SK-N-SH treated with all-trans-retinoic acid at 6 μM for 48 hours (cell line): Measurements from ENCODE around the gene TMEM144.

ENCODE experiments used
- ATAC-seq: fragments of 200-7000 bp; cut with Tn5 transposase; 3 replicates; pipeline ENCODE4 v1.9.1; 2020; ENCODE audit warnings: mild to moderate bottlenecking, moderate library complexity
- ARNTL ChIP-seq: fragments of 450-650 bp; formaldehyde crosslinking; IDR thresholded peaks from 2 replicates; pipeline ENCODE4 v1.5.0; 2020; ENCODE audit warnings: low read depth, mild to moderate bottlenecking, moderate library complexity, borderline replicate concordance
- BACH2 ChIP-seq: fragments of 250-450 bp; sonication (Bioruptor Pico); IDR thresholded peaks from 2 replicates; pipeline ENCODE4 v1.9.0; 2021; ENCODE audit warnings: mild to moderate bottlenecking, borderline replicate concordance
- CSDC2 ChIP-seq: fragments of 250-450 bp; sonication (Bioruptor Pico); IDR thresholded peaks from 2 replicates; pipeline ENCODE4 v1.5.0; 2020; ENCODE audit warnings: mild to moderate bottlenecking, moderate library complexity
- CSRNP3 ChIP-seq: fragments of 250-450 bp; sonication (Bioruptor Pico); IDR thresholded peaks from 2 replicates; pipeline ENCODE4 v1.5.1; 2021; ENCODE audit warnings: mild to moderate bottlenecking, moderate library complexity
- GLIS3 ChIP-seq: fragments of 250-450 bp; sonication (Bioruptor Pico); IDR thresholded peaks from 2 replicates; pipeline ENCODE4 v1.5.0; 2020; ENCODE audit warnings: mild to moderate bottlenecking, moderate library complexity
- ISL1 ChIP-seq: fragments of 250-450 bp; sonication (Bioruptor Pico); IDR thresholded peaks from 2 replicates; pipeline ENCODE4 v2.1.2; 2022; ENCODE audit warnings: mild to moderate bottlenecking, moderate library complexity
- OSR1 ChIP-seq: fragments of 250-450 bp; sonication (Bioruptor Pico); IDR thresholded peaks from 2 replicates; pipeline ENCODE4 v1.8.0; 2022; ENCODE audit warnings: moderate library complexity, mild to moderate bottlenecking, inconsistent platforms
- PPARA ChIP-seq: fragments of 250-450 bp; sonication (Bioruptor Pico); IDR thresholded peaks from 2 replicates; pipeline ENCODE4 v1.5.0; 2020; ENCODE audit warnings: mild to moderate bottlenecking, borderline replicate concordance
- RARB ChIP-seq: fragments of 250-450 bp; sonication (Bioruptor Pico); IDR thresholded peaks from 2 replicates; pipeline ENCODE4 v1.8.0; 2021; ENCODE audit warnings: mild to moderate bottlenecking, moderate library complexity
- SNAI2 ChIP-seq: fragments of 250-450 bp; sonication (Bioruptor Pico); IDR thresholded peaks from 2 replicates; pipeline ENCODE4 v1.5.0; 2020; ENCODE audit warnings: mild to moderate bottlenecking, moderate library complexity
- TCF4 ChIP-seq: fragments of 250-450 bp; sonication (Bioruptor Pico); IDR thresholded peaks from 2 replicates; pipeline ENCODE4 v1.8.0; 2021; ENCODE audit warnings: mild to moderate bottlenecking, moderate library complexity, borderline replicate concordance
- TOX ChIP-seq: fragments of 250-450 bp; sonication (Bioruptor Pico); IDR thresholded peaks from 2 replicates; pipeline ENCODE4 v1.8.0; 2021; ENCODE audit warnings: mild to moderate bottlenecking, moderate library complexity, borderline replicate concordance
- ZC3H10 ChIP-seq: fragments of 250-450 bp; sonication (Bioruptor Pico); IDR thresholded peaks from 2 replicates; pipeline ENCODE4 v1.5.1; 2021; ENCODE audit warnings: mild to moderate bottlenecking, moderate library complexity
- ZFP3 ChIP-seq: fragments of 250-450 bp; sonication (Bioruptor Pico); IDR thresholded peaks from 2 replicates; pipeline ENCODE4 v1.5.0; 2020; ENCODE audit warnings: mild to moderate bottlenecking, moderate library complexity
- ZFP30 ChIP-seq: fragments of 450-650 bp; formaldehyde crosslinking; IDR thresholded peaks from 2 replicates; pipeline ENCODE4 v1.5.0; 2022; ENCODE audit warnings: mild to moderate bottlenecking, moderate library complexity
- ZNF565 ChIP-seq: fragments of 450-650 bp; formaldehyde crosslinking; conservative IDR thresholded peaks from 2 replicates; pipeline ENCODE4 v1.5.0; 2020; ENCODE audit warnings: low read depth, mild to moderate bottlenecking, moderate library complexity
- ZNF70 ChIP-seq: fragments of 450-650 bp; formaldehyde crosslinking; IDR thresholded peaks from 2 replicates; pipeline ENCODE4 v1.5.0; 2020; ENCODE audit warnings: mild to moderate bottlenecking, moderate library complexity
- ZNF8 ChIP-seq: fragments of 450-650 bp; formaldehyde crosslinking; IDR thresholded peaks from 2 replicates; pipeline ENCODE4 v1.5.0; 2020; ENCODE audit warnings: mild to moderate bottlenecking, moderate library complexity
- TF ChIP-seq, protein P1 (sequence below): fragments of 250-450 bp; sonication (Bioruptor Pico); IDR thresholded peaks from 2 replicates; pipeline ENCODE4 v1.5.1; 2020; ENCODE audit warnings: low read depth, mild to moderate bottlenecking, moderate library complexity
- TF ChIP-seq, protein P2 (sequence below): fragments of 250-450 bp; sonication (Bioruptor Pico); IDR thresholded peaks from 2 replicates; pipeline ENCODE4 v1.8.0; 2020; ENCODE audit warnings: mild to moderate bottlenecking, moderate library complexity, borderline replicate concordance
- TF ChIP-seq, protein P3 (sequence below): fragments of 250-450 bp; sonication (Bioruptor Pico); IDR thresholded peaks from 2 replicates; pipeline ENCODE4 v1.8.0; 2021; ENCODE audit warnings: low read depth, mild to moderate bottlenecking, moderate library complexity, borderline replicate concordance

TMEM144 gene

DNA sequence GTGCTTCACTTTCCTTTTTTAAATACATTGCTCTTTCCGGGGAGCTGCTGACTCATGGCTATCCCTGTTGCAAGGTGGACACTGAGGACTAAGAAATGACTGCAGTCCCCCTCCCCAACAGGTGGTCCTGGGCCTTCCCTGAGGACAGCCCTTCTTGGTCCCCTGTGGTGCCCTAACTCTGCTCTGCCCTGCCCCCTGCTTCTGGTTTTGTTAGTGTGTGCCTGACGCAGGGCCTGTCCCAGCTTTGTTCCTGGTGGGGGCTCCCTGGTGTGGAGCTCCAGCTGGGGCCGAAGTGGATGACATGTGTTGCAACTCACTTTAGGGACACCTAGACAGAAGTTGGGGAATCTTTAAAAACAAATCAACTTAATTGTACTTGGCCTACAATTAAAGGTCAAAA, 81.9 kb downstream of the TMEM144 start:
- TF ChIP-seq GLIS3 (CRISPR knock-in tag) (no peak), OSR1 (CRISPR knock-in tag) (no peak), RARB (CRISPR knock-in tag) (no peak), ZFP3 (no peak), ISL1 (CRISPR knock-in tag) (no peak), CSRNP3 (CRISPR knock-in tag) (no peak), ZNF70 (CRISPR knock-in tag) (no peak), CSDC2 (CRISPR knock-in tag) (no peak), ZC3H10 (CRISPR knock-in tag) (no peak)
- TF ChIP-seq, all 23 proteins: peak for 0
- no peak for ATAC-seq

- no peak for ATAC-seq
These were observed 84.8 kb downstream of the TMEM144 start for GRCh38 chr4:158295053-158295452.

DNA sequence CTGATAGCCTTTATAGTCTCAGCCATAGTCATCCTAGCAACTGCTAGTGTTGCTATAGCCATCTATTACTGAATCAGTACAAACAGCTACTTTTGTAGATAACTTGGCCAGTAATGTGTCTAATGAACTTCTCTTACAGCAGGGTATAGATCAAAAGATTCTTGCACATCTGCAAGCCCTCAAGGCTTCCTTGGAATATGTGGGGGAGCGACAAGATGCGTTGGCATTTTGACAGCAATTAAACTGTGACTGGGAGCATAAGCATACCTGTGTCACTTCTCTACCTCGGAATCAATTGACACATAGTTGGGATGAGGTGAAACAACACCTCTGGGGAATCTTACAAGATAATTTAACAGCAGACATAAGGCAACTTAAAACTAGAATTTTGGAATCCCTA, 87.6 kb downstream of the TMEM144 start:
- ATAC-seq: no peak
- TF ChIP-seq ZNF8 (CRISPR knock-in tag) (no peak), ARNTL (CRISPR knock-in tag) (no peak), CSDC2 (CRISPR knock-in tag) (no peak), BACH2 (no peak), SNAI2 (no peak), ZNF70 (CRISPR knock-in tag) (no peak), OSR1 (CRISPR knock-in tag) (no peak), RARB (CRISPR knock-in tag) (no peak), ZFP3 (no peak)
- TF ChIP-seq, protein P1, sequence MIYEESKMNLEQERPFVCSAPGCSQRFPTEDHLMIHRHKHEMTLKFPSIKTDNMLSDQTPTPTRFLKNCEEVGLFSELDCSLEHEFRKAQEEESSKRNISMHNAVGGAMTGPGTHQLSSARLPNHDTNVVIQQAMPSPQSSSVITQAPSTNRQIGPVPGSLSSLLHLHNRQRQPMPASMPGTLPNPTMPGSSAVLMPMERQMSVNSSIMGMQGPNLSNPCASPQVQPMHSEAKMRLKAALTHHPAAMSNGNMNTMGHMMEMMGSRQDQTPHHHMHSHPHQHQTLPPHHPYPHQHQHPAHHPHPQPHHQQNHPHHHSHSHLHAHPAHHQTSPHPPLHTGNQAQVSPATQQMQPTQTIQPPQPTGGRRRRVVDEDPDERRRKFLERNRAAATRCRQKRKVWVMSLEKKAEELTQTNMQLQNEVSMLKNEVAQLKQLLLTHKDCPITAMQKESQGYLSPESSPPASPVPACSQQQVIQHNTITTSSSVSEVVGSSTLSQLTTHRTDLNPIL (CRISPR knock-in tag): no peak
- TF ChIP-seq, protein P2, sequence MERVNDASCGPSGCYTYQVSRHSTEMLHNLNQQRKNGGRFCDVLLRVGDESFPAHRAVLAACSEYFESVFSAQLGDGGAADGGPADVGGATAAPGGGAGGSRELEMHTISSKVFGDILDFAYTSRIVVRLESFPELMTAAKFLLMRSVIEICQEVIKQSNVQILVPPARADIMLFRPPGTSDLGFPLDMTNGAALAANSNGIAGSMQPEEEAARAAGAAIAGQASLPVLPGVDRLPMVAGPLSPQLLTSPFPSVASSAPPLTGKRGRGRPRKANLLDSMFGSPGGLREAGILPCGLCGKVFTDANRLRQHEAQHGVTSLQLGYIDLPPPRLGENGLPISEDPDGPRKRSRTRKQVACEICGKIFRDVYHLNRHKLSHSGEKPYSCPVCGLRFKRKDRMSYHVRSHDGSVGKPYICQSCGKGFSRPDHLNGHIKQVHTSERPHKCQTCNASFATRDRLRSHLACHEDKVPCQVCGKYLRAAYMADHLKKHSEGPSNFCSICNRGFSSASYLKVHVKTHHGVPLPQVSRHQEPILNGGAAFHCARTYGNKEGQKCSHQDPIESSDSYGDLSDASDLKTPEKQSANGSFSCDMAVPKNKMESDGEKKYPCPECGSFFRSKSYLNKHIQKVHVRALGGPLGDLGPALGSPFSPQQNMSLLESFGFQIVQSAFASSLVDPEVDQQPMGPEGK (CRISPR knock-in tag): no peak

More at GRCh38 chr4:158295053-158295452, 84.8 kb downstream of the TMEM144 start:
- TF ChIP-seq PPARA (CRISPR knock-in tag) (no peak), ZFP3 (no peak), GLIS3 (CRISPR knock-in tag) (no peak), OSR1 (CRISPR knock-in tag) (no peak), ARNTL (CRISPR knock-in tag) (no peak), ZNF565 (CRISPR knock-in tag) (no peak), ZNF70 (CRISPR knock-in tag) (no peak), TCF4 (no peak)
- TF ChIP-seq, protein P3, sequence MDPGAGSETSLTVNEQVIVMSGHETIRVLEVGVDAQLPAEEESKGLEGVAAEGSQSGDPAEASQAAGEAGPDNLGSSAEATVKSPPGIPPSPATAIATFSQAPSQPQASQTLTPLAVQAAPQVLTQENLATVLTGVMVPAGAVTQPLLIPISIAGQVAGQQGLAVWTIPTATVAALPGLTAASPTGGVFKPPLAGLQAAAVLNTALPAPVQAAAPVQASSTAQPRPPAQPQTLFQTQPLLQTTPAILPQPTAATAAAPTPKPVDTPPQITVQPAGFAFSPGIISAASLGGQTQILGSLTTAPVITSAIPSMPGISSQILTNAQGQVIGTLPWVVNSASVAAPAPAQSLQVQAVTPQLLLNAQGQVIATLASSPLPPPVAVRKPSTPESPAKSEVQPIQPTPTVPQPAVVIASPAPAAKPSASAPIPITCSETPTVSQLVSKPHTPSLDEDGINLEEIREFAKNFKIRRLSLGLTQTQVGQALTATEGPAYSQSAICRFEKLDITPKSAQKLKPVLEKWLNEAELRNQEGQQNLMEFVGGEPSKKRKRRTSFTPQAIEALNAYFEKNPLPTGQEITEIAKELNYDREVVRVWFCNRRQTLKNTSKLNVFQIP: no peak
- TF ChIP-seq, all 23 proteins: peak for 0

DNA sequence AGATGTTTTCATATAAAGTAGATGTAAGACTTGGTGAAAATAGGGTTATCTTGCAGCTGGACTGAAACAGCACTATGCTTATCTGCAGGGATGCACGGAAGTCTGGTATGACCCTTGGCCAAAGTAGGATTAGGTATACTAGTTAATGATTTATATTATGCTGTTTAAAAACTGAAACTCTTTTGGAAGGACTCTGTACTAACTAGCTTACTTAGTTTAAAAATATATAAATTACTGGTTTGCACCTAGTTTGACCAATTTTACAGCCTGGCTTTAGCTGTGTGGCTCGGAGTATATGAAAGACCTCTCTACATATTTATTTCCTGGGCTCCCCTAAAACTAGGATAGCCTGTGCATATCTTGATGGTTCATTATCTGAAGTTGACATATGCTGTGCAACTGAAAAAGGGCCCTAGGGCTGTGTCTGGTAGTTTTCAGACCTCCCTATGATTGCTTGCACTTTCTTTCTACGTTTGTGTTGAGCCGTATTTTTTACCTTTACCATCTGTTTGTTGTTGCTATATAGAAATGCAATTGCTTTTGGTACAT, 89.2 kb downstream of the TMEM144 start:
- ATAC-seq: peak; percentile 49; the same call in 2 of the 3 replicates
- 0 out of 2 replicates have a peak, but pooled peaks have one; percentile 52 for TF ChIP-seq TCF4
- TF ChIP-seq ZFP3: no peak

DNA sequence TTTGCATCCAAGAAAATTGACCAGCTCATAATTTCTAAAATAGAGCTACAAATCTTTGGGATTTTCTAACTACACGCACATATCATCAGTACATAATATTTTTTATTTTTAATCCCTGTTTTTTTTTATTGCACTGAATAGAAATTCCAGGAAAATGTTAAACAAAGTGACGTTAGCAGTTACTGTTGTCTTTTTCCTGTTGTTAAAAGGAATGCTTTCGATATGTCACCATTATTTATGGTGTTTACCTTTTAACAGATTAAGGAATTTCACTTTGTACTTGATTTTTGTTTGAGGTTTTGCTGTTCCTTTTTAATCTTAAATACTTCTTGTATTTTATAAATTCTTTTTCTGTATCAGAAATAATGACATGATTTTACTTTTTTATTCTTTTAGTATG, 89.7 kb downstream of the TMEM144 start:
- TF ChIP-seq BACH2 (no peak), ZFP30 (CRISPR knock-in tag) (no peak), PPARA (CRISPR knock-in tag) (no peak), TOX (CRISPR knock-in tag) (no peak)
- no peak for ATAC-seq
